Caco-2 (cell line): ENCODE data around the gene ENO3. TPM values are rescaled to one million over a fixed set of nuclear protein-coding genes. Genes with fewer than 3 reads are reported as not detected.

Experiments used
- BruUV-seq: library from RNA; stranded (reverse); fragments of 400-500 nt; replicated peaks from 2 replicates; lab custom pipeline; 2021; lab: Mats Ljungman, UMichigan
- CTCF ChIA-PET: fragments of 300-600 bp; sonication (Branson Sonifier 250); formaldehyde crosslinking; loops from one replicate; lab custom pipeline; 2022; ENCODE audit warnings: antibody characterized with exemption; lab: Charles Lee
- POLR2A ChIA-PET: fragments of 300-600 bp; sonication (Branson Sonifier 250); formaldehyde crosslinking; loops from one replicate; lab custom pipeline; 2022; ENCODE audit warnings: antibody characterized with exemption; lab: Charles Lee
- DNase-seq, 2 experiments: peaks; one replicate each; pipeline versions ENCODE4 v3.0.0 to v3.0.0-alpha.2; 2020 to 2022
- H3K27me3 ChIP-seq: replicated peaks from 2 replicates; pipeline ENCODE4 v1.6.0; 2011; ENCODE audit warnings: low read length; ENCODE audit not compliant: control insufficient read depth, insufficient read depth
- H3K36me3 ChIP-seq: 2 replicates; pipeline ENCODE4 v1.5.1; 2011; ENCODE audit warnings: low read length; ENCODE audit not compliant: control insufficient read depth, insufficient read depth
- H3K4me1 ChIP-seq: fragments of 250-450 bp; sonication (Bioruptor Pico); 2 replicates; pipeline ENCODE4 v1.5.1; 2020; ENCODE audit warnings: mild to moderate bottlenecking
- H3K4me3 ChIP-seq: 2 replicates; pipeline ENCODE4 v1.5.1; 2011; ENCODE audit warnings: low read depth, mild to moderate bottlenecking, control low read depth, low read length
- H3K9me3 ChIP-seq: fragments of 250-450 bp; sonication (Bioruptor Pico); 2 replicates; pipeline ENCODE4 v1.5.1; 2020; ENCODE audit warnings: mild to moderate bottlenecking, moderate library complexity
- H3K27ac Mint-ChIP-seq: one replicate; pipeline ENCODE4 v1.8.0; 2022; ENCODE audit warnings: mixed read lengths; ENCODE audit not compliant: unreplicated experiment
- H3K27me3 Mint-ChIP-seq: one replicate; pipeline ENCODE4 v1.8.0; 2022; ENCODE audit warnings: mixed read lengths; ENCODE audit not compliant: insufficient read depth, unreplicated experiment
- H3K36me3 Mint-ChIP-seq: one replicate; pipeline ENCODE4 v1.8.0; 2022; ENCODE audit warnings: mild to moderate bottlenecking, mixed read lengths; ENCODE audit not compliant: insufficient read depth, unreplicated experiment
- H3K4me1 Mint-ChIP-seq: one replicate; pipeline ENCODE4 v1.8.0; 2022; ENCODE audit warnings: low read depth, mixed read lengths; ENCODE audit not compliant: unreplicated experiment
- H3K4me3 Mint-ChIP-seq: one replicate; pipeline ENCODE4 v1.8.0; 2022; ENCODE audit warnings: mild to moderate bottlenecking, moderate library complexity, mixed read lengths; ENCODE audit not compliant: unreplicated experiment
- H3K9me3 Mint-ChIP-seq: one replicate; pipeline ENCODE4 v1.8.0; 2022; ENCODE audit warnings: mixed read lengths; ENCODE audit not compliant: unreplicated experiment
- intact Hi-C: fragments of 100-400 bp; cut with micrococcal nuclease; formaldehyde crosslinking; loops from one replicate; pipeline ENCODE4 v1.10.0; 2022; ENCODE audit not compliant: unreplicated experiment
- total RNA-seq: library from RNA; stranded (reverse); gene quantifications from 2 replicates; pipeline ENCODE4 v1.2.3, GENCODE V29; 2022
- TF ChIP-seq, protein P1 (sequence below), 2 experiments: fragments of 200-600 bp in 1 of 2; IDR thresholded peaks; 1 replicate in 1 of 2; 2 replicates in 1 of 2; pipeline versions ENCODE4 v1.5.1 to v1.8.0; 2011 to 2022; ENCODE audit warnings: antibody characterized with exemption in 1 of 2, control low read depth in 1 of 2, inconsistent platforms in 1 of 2, low read depth in 1 of 2, low read length in 1 of 2, mild to moderate bottlenecking in 1 of 2, moderate library complexity in 1 of 2; ENCODE audit not compliant: insufficient read depth in 1 of 2, severe bottlenecking in 1 of 2, unreplicated experiment in 1 of 2

The ENO3 gene
- total RNA-seq, 1 experiment from 2014 or later, result 8.1 TPM

DNA sequence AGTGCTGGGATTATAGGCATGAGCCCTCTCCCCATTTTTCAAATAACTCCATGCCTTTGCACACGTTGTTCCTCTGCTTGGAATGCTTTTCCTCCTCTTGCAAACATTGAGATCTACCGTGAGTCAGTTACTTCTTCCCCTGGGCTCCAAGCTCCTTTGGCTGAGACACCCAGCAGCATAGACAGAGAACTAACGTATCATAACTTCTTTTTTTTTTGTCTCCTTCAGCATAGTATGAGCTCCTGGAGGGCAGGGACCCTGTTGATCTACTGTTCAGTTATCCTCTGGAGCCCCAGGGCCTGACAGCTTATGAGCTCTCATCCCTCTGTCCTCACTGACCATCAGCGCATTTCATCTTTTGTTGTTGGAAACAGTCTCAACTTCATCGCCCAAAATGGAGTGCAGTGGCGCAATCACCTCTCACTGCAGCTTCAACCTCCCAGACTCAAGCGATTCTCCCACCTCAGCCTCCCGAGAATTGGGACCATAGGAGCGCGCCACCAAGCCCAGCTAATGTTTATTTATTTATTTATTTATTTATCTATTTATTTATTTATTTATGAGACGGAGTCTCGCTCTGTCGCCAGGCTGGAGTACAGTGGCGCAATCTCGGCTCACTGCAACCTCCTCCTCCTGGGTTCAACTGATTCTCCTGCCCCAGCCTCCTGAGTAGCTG is 14.5 kb downstream of the ENO3 start:
- Mint-ChIP-seq H3K9me3 (no peaks in the 10 kb centered on the region), H3K27me3 (no peaks in the 10 kb centered on the region), H3K4me3 (no peak overlapping the region), H3K36me3 (peaks cover 8% of the 10 kb centered on the region), H3K4me1 (peaks cover 4% of the 10 kb centered on the region), H3K27ac (no peak overlapping the region)
- CTCF ChIA-PET, result no interaction called here
- POLR2A ChIA-PET, result interaction anchor here (3.0 kb wide), 1 partner anchor 26 kb away, joined by 54 read pairs; the partner anchor contains the start of genes RNF167 and SLC25A11
- TF ChIP-seq, protein P1, sequence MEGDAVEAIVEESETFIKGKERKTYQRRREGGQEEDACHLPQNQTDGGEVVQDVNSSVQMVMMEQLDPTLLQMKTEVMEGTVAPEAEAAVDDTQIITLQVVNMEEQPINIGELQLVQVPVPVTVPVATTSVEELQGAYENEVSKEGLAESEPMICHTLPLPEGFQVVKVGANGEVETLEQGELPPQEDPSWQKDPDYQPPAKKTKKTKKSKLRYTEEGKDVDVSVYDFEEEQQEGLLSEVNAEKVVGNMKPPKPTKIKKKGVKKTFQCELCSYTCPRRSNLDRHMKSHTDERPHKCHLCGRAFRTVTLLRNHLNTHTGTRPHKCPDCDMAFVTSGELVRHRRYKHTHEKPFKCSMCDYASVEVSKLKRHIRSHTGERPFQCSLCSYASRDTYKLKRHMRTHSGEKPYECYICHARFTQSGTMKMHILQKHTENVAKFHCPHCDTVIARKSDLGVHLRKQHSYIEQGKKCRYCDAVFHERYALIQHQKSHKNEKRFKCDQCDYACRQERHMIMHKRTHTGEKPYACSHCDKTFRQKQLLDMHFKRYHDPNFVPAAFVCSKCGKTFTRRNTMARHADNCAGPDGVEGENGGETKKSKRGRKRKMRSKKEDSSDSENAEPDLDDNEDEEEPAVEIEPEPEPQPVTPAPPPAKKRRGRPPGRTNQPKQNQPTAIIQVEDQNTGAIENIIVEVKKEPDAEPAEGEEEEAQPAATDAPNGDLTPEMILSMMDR (IDR thresholded peaks at IDR 0.05; ENCODE audit: insufficient read depth in 1 of 2, low read depth in 1 of 2, low read length in 1 of 2, severe bottlenecking in 1 of 2, unreplicated experiment in 1 of 2), result no peak
- DNase-seq, result no peak
- intact Hi-C loops, result no loop called here
- Histone ChIP-seq H3K4me1 (peaks cover 4% of the 10 kb centered on the region; the same call in 1 of the 2 replicates), H3K36me3 (no peaks in the 10 kb centered on the region), H3K4me3 (no peak overlapping the region), H3K9me3 (no peaks in the 10 kb centered on the region), H3K27me3 (no peaks in the 10 kb centered on the region)
- no TSS peak for BruUV-seq

DNA sequence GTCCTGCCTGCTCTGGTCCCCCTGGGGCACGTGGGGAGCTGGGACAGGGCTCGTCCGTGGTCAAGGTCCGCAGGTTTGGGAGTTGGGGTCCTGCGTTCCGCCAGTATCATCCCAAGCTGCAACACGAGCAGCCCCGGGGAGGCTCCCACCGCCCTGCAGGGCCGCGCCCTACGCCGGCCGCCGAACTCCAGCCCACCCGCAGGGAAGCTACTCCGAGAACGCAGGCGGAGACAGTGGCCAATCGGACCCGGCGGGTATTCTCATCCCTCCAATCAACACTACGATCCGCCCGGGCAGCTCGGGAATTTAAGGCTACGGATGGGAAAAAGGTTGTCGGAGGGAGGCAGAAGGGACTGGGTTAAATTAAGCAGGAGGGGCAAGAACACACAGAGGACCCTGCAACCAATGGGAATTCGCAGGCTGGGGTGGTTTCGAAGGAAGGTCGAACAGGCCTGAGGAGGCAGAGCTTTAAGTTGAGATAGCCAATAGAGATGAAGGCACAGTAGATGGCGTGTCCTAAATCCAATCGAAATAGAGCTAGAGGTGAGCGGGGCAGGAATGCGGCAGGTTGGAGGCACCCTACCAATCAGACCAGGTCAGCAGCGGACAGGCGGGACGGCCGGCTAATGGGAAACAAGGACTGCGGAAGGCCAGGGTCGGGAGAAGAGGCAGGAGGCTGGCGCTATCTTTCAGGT is 16.1 kb downstream of the ENO3 start:
- H3K27ac Mint-ChIP-seq, result no peak overlapping the region
- DNase-seq, result peak; percentile 94 to 97
- ChIA-PET POLR2A (interaction anchor here (0.9 to 3.0 kb wide), 8 partner anchors 16 to 143 kb away, joined by 3 to 54 read pairs (median 12); partner anchors contain the start of genes ENO3, INCA1, KIF1C and PFN1), CTCF (interaction anchor here (0.6 to 2.0 kb wide), 9 partner anchors 15 to 257 kb away, joined by 3 to 13 read pairs (median 5); partner anchors contain the start of genes CAMTA2, RNF167 and SLC25A11)
- intact Hi-C loops, result loop anchor here (1.0 to 2.0 kb wide), 2 partner anchors 18 to 26 kb away; partner anchors contain the start of genes RNF167 and SLC25A11
- no peaks in the 10 kb centered on the region for H3K9me3 Mint-ChIP-seq
- TF ChIP-seq, protein P1 (IDR thresholded peaks at IDR 0.05; ENCODE audit: insufficient read depth in 1 of 2, low read depth in 1 of 2, low read length in 1 of 2, severe bottlenecking in 1 of 2, unreplicated experiment in 1 of 2), result no peak
- no peaks in the 10 kb centered on the region for H3K9me3 ChIP-seq
- H3K4me1 ChIP-seq, result peaks cover 4% of the 10 kb centered on the region; the same call in 1 of the 2 replicates
- TSS peak; percentile 36 for BruUV-seq
- no peaks in the 10 kb centered on the region for H3K36me3 ChIP-seq
- H3K4me1 Mint-ChIP-seq, result no peaks in the 10 kb centered on the region
- H3K4me3 ChIP-seq, result peak overlapping the region; percentile 68
- H3K36me3 Mint-ChIP-seq, result peaks cover 18% of the 10 kb centered on the region
- no peak overlapping the region for H3K4me3 Mint-ChIP-seq
- H3K27me3 ChIP-seq, result no peaks in the 10 kb centered on the region
- H3K27me3 Mint-ChIP-seq, result no peaks in the 10 kb centered on the region
